Measurements from ENCODE around the gene COLEC12.

Gene COLEC12

DNA sequence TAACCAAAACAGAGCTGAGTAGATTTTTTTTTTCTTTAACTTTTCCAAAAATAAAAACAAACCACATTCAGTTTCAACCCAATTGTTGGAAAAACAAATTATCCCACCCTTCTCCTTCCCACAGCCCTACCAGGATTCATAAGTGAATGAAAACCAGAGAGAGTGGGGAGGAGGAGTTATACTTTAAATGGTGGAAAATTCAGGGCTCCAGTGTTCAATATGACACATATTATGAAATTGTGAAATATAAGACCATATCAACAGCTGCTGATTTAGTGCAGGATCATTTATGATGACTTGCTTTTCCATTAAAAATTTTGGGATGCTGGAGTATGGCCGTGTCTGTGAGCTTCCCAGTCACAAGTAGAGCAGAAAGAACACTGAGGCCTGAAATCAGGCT, 26.7 kb downstream of the COLEC12 start:
- DNase-seq: no peak

GRCh38 chr18:471716-472115, 28.8 kb downstream of the COLEC12 start:
- DNase-seq: no peak

- DNase-seq: no peak
Measured at GRCh38 chr18:470661-471501, 29.6 kb downstream of the COLEC12 start.

GRCh38 chr18:468955-469790, 31.3 kb downstream of the COLEC12 start:
- DNase-seq: no peak

- DNase-seq: no peak
Measured at GRCh38 chr18:463827-464541, 36.5 kb downstream of the COLEC12 start.

DNA sequence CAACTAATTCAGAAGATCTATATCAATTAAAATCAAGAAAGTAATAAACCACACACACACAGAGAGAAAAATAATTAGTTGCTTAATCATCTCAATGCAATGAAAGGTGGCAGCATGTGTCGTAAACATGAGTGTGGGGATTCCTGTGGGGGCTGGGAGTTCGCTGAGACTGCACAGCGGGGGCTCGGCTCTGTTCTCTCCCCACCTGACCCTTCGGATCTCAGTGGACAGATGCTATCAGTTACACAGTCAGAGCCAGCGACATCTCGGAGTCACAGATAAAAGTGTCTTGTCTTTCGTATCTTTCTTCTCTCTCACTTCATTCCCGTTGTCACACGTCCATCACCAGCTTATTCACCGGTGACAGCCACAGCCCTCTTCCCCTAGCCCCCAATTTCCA, 37.1 kb downstream of the COLEC12 start:
- DNase-seq: no peak

DNA sequence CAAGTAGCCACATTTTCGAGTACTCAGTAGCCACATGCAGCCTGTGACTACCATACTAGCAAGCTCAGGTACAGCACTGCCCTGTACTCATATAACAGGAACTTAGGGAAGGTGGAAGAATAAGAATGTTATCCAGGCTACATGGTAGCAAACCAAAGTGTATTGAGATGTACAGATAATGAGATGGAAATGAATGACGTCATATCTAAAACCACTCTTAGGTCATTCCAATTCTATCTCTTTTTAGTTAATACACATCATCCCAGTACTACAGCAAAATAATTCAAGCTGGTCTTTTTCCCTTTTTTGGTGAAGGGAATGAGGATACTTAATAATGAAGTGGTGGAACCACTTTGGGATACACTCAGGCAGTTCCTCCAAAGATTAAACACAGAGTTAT, 38.7 kb downstream of the COLEC12 start:
- no peak for DNase-seq

DNA sequence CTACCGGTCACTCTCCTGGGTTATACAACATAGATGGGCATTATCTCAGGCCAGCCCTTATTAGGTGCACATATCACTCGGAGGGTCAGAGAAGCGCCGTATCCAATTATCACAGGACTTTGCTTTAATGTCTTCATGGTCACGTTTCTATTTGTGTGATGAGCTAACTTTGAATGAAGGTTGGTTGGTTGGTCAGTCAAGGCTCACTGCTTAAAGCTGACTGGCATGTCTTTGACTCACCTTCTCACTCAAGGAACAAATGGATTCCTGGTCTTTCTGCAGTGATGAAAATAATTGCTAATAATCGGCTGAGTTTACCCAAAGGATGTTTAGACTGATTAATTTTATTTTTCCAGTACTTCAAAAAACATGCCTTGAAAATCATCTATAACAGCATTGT, 39.7 kb downstream of the COLEC12 start:
- no peak for DNase-seq

GRCh38 chr18:459814-460593, 40.5 kb downstream of the COLEC12 start:
- no peak for DNase-seq

DNA sequence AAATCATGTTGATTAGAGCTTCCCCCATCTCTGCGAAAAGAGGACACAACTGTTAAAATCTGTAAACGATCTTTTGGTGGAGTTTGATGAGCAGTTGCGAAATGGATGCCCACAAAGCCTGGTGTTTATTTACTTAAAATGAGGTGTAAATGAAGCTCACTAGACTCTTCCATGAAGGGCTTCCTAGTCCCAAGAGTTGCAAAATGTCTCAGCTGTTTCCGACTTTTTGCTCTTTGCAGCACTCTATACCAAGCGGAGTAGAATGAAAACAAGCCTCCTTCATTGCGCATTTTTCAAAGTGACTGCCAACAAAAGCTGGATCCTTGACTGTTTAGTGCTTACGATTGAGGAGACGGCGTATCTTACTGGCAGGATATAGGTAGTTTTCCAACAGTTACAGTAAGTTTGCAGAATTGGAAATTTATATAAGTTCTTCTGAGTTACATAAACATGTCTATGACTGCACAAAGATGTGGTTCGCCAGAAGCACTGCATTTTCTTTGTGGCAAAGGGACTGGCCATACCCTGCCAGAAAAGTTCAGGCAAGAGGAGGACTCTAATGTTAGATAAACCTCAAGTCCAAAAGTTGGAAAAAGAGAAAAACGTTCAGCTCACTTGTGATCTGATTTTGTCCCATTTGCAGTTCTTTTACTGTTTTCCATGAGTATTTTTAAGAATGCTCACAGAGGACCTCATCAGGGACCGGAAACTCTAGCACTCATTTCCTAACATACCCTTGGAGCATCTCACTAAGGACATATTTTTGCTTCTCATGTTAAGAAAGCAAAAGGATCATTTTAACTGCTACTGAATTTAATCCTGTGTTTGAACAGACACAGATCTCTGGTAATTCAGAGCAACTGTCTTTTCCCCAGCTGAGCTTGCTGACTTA, 42.7 kb downstream of the COLEC12 start:
- DNase-seq: no peak

DNA sequence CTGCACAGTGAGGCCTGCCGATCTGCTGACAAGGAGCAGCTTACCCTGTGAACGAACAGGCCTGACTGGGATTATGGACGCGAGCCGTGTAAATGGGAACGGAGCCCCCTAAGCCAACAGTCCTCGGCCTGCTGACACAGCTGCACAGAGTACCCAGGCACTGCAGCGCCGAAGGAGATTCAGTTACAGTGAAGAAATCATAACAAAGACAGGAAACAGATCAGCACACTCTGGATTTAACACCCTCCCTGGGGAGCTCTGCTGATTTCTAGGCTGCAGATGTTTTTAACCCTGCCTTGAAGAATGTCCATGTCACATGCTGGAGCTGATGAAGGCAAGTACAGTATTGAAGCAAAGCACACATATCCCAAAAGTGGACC, 43.4 kb downstream of the COLEC12 start:
- DNase-seq: peak; percentile 23

DNA sequence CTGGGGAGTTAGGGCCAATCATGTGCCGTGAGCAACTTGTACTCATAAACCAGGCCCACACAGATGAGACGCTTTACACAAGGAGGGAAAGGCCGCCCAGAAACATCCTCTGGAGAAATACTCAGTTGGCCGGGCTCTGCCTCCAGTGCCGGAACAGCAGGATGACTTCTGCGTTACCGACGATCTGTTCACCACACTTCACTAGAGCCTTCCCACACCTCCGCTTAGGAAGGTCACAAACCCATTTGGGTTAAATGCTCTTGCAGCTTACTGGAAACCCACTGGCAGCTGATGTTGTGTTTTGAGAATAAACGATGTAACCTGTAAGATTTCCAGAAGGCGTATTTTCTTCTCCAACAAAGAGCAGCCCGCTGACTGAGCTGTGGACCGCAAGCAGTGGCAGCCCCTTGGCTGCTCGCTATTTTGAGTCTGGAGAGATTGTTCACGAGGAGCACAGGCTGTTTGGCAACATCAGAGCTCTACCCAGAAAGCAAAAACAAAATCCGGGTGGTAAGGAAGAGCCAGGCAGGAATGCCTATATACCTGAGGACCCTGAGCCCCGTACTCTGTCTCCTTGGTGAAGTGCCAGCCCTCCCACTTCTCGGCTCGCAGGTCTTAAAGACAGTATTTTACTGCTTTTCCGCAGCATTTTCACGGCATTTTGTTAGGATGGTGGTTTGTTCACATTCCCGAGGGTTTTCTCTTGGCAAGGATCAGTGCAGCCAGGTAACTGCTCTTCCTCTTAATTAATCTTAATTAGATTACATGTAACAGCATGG, 44.0 kb downstream of the COLEC12 start:
- DNase-seq: no peak

GRCh38 chr18:453400-453799, 47.1 kb downstream of the COLEC12 start:
- no peak for DNase-seq

DNA sequence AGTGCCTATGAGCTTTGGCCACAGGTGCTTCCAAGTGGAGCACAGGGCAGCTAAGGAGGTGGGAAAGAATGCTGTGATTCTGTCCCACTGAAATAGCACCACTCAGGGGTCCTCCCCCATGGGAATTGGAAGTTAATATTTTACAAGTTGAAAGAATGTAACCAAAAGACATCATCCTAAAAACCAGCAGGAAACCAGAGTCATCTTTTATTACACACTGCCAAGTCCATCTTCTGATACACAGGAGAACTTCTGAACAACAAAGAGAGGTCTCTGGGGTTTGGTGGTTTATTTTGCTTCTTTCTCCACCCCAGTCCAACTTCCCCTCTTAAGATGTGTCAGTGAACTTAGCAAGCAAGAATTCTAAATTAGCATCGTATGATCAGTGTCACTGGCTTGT, 47.7 kb downstream of the COLEC12 start:
- DNase-seq: no peak

- DNase-seq: no peak
Measured at GRCh38 chr18:449374-449773, 51.1 kb downstream of the COLEC12 start.

GRCh38 chr18:448116-448790, 52.2 kb downstream of the COLEC12 start:
- no peak for DNase-seq

DNA sequence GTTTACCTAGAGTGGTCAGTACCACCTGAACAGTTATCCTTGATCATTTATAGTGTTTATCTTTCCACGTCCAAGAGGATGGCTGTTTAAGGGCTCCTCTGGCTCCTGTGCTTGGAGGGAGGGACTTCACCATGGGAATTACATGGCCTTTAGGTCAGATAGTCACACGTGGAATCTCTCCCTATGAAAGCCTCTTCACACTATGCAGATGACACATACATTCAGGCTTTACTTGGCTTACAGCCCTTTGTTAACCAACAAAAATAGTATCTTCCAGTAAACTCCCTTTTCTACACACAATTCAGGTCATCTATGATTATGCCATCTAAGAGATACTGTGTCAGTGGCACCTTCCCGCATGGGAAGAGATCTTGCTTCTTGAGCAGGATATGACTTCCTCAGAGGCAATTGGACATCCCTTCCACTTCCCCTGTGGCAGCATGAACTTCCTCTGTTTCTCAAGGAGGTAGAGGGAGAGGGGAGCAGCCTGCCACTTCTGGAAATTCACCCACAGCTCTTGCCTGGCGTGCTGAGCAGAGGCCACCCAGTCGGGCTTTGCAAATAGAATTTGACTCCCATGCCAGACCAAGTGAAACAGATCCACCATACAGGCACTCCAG, 53.5 kb downstream of the COLEC12 start:
- DNase-seq: no peak

DNA sequence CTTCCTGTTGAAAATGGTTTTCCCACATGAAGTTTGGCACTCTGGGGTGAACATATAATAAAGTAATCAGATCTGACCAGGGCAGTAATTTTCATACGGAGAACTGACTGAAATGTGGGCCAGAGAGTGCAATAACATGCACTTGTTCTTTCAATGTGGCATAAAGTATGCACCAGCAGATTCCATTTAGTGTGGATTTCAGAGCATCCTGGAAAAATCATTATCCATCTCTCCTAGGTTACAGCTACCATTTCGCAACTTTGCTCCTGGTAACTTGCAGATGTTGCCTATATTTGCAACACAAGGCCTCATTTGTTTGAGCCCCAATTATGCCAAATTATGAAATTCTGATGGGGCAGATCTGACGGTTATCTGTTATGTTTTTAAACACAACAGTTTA, 55.4 kb downstream of the COLEC12 start:
- no peak for DNase-seq

DNA sequence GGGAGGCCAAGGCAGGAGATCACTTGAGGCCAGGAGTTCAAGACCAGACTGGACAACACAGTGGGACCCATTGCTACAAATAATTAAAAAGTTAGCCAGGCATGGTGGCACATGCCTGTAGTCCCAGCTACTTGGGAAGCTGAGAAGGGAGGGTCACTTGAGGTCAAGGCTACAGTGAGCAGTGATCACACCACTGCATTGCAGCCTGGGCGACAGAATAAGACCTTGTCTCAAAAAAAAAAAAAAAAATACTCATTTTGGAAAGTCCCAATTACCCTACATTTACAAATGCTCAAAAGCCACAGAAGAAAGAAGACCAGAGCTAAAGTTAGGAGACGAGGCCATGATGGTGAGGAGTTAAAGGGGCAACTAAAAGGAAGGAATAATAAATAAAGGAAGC, 61.9 kb downstream of the COLEC12 start:
- no peak for DNase-seq

- DNase-seq: no peak
Measured at GRCh38 chr18:435940-436339, 64.6 kb downstream of the COLEC12 start.

Data from NCI-H1092 treated with DMSO at 0.1 percent for 48 hours (cell line).